ENCODE results near the gene RAD21L1. TPM values are rescaled to one million over a fixed set of nuclear protein-coding genes. Genes with fewer than 3 reads are reported as not detected.

The RAD21L1 gene
- total RNA-seq, 2 donors from 2014 or later = 1.4 TPM; not detected in 1

DNA sequence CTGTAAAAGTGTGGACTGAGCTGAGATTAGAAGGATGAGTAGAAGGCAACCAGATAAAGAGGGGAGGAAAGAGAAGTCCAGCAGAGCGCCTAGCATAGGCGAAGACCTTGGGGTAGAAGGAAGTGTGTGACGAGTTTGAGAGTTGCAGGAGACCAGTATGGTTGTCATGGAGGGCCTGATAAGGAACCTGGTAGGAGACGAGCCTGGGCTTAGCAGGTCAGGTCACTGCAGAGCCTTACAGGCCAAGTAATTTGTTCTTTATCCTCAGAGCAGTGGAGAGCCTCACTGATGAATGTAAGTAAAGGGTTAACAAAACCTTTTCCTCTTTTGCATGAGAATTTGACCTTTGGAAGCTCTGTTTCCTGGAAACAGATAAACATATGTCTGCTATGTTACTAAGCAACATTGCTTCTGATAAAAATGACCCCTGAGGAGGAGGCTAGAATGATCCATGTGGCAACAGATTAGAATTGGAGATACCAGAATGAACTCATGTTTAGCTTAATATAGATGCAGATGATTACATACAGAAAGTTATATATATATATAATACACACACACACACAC, 38.2 kb upstream of the RAD21L1 start:
- peaks cover 51% of the 10 kb centered on the region for H3K27me3 ChIP-seq (ENCODE audit: control insufficient read depth, insufficient read depth, low read length, poor library complexity, severe bottlenecking)
- no peak overlapping the region for H3K9ac ChIP-seq (ENCODE audit: extremely low read depth, low read length, poor library complexity, severe bottlenecking)
- H3K4me3 ChIP-seq (ENCODE audit: low read length) = no peak overlapping the region
- 61 to 62% methylated on average over 4 of the region's 4 CpGs for WGBS, 2 experiments (ENCODE audit: insufficient coverage in 1 of 2, insufficient read length in 1 of 2)
- no peaks in the 10 kb centered on the region for H3K9me3 ChIP-seq (ENCODE audit: control insufficient read depth, low read length)
- H3K27ac Mint-ChIP-seq = no peak overlapping the region
- TF ChIP-seq, protein P1, sequence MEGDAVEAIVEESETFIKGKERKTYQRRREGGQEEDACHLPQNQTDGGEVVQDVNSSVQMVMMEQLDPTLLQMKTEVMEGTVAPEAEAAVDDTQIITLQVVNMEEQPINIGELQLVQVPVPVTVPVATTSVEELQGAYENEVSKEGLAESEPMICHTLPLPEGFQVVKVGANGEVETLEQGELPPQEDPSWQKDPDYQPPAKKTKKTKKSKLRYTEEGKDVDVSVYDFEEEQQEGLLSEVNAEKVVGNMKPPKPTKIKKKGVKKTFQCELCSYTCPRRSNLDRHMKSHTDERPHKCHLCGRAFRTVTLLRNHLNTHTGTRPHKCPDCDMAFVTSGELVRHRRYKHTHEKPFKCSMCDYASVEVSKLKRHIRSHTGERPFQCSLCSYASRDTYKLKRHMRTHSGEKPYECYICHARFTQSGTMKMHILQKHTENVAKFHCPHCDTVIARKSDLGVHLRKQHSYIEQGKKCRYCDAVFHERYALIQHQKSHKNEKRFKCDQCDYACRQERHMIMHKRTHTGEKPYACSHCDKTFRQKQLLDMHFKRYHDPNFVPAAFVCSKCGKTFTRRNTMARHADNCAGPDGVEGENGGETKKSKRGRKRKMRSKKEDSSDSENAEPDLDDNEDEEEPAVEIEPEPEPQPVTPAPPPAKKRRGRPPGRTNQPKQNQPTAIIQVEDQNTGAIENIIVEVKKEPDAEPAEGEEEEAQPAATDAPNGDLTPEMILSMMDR (conservative IDR thresholded peaks at IDR 0.05) = no peak
- DNase-seq = no peak
- no peaks in the 10 kb centered on the region for H3K36me3 Mint-ChIP-seq (ENCODE audit: low read depth)
- H3K4me3 Mint-ChIP-seq = no peak overlapping the region
- no peaks in the 10 kb centered on the region for H3K36me3 ChIP-seq (ENCODE audit: control insufficient read depth, insufficient read depth, low read length)
- H3K9me3 Mint-ChIP-seq = no peaks in the 10 kb centered on the region
- H3K4me1 ChIP-seq (ENCODE audit: control insufficient read depth, insufficient read depth, low read length) = peaks cover 5% of the 10 kb centered on the region
- peaks cover 53% of the 10 kb centered on the region for H3K27me3 Mint-ChIP-seq (ENCODE audit: insufficient read depth)
- no peaks in the 10 kb centered on the region for H3K4me1 Mint-ChIP-seq
- no peak overlapping the region for H3K27ac ChIP-seq (ENCODE audit: low read depth, low read length)

DNA sequence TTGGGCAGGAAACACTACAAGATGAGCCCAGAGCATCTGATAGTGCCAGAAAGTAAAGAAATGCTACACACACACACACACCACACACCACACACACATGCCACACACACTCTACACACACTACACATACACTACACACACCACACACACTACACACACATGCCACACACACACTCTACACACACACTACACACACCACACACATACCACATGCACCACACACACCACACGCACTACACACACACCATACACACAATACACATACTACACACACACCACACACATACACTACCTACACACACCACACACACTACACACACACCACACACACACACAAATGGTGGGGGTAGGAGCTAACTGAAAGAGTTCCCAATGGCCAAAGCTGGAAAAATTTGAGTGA, 37.5 kb upstream of the RAD21L1 start:
- Mint-ChIP-seq H3K27ac (no peak overlapping the region), H3K36me3 (ENCODE audit: low read depth) (no peaks in the 10 kb centered on the region), H3K4me3 (no peak overlapping the region), H3K9me3 (no peaks in the 10 kb centered on the region), H3K4me1 (no peaks in the 10 kb centered on the region), H3K27me3 (ENCODE audit: insufficient read depth) (peaks cover 46% of the 10 kb centered on the region)
- TF ChIP-seq, protein P1 (conservative IDR thresholded peaks at IDR 0.05) = no peak
- H3K9me3 ChIP-seq (ENCODE audit: control insufficient read depth, low read length) = no peaks in the 10 kb centered on the region
- H3K27me3 ChIP-seq (ENCODE audit: control insufficient read depth, insufficient read depth, low read length, poor library complexity, severe bottlenecking) = peaks cover 44% of the 10 kb centered on the region
- DNase-seq = no peak
- H3K4me3 ChIP-seq (ENCODE audit: low read length) = no peak overlapping the region
- H3K9ac ChIP-seq (ENCODE audit: extremely low read depth, low read length, poor library complexity, severe bottlenecking) = no peak overlapping the region
- H3K36me3 ChIP-seq (ENCODE audit: control insufficient read depth, insufficient read depth, low read length) = no peaks in the 10 kb centered on the region
- WGBS, 2 experiments (ENCODE audit: insufficient coverage in 1 of 2, insufficient read length in 1 of 2) = 90% methylated on average over 1 of the region's 1 CpG; no CpG with 5 or more reads in 1 of the 2 experiments
- peaks cover 5% of the 10 kb centered on the region for H3K4me1 ChIP-seq (ENCODE audit: control insufficient read depth, insufficient read depth, low read length)
- no peak overlapping the region for H3K27ac ChIP-seq (ENCODE audit: low read depth, low read length)

DNA sequence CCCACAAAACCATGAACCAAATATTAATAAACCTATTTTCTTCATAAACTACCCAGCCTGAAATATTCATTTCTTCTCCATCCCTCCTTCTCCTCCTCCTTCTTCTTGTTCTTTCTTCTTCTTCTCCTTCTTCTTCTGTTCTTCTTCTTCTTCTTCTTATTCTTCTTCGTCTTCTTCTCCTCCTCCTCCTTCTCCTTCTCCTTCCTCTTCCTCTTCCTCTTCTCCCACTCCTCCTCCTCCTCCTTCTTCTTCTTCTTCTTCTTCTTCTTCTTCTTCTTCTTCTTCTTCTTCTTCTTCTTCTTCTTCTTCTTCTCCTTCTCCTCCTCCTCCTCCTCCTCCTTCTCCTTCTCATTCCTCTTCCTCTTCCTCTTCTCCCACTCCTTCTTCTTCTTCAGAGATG, 36.0 kb upstream of the RAD21L1 start:
- H3K27me3 Mint-ChIP-seq (ENCODE audit: insufficient read depth) = peaks cover 32% of the 10 kb centered on the region
- Histone ChIP-seq H3K4me3 (ENCODE audit: low read length) (no peak overlapping the region), H3K27ac (ENCODE audit: low read depth, low read length) (no peak overlapping the region), H3K4me1 (ENCODE audit: control insufficient read depth, insufficient read depth, low read length) (peaks cover 5% of the 10 kb centered on the region), H3K9ac (ENCODE audit: extremely low read depth, low read length, poor library complexity, severe bottlenecking) (no peak overlapping the region), H3K9me3 (ENCODE audit: control insufficient read depth, low read length) (no peaks in the 10 kb centered on the region), H3K36me3 (ENCODE audit: control insufficient read depth, insufficient read depth, low read length) (no peaks in the 10 kb centered on the region), H3K27me3 (ENCODE audit: control insufficient read depth, insufficient read depth, low read length, poor library complexity, severe bottlenecking) (peaks cover 29% of the 10 kb centered on the region)
- no peak overlapping the region for H3K4me3 Mint-ChIP-seq
- TF ChIP-seq, protein P1 (conservative IDR thresholded peaks at IDR 0.05) = no peak
- 91 to 94% methylated on average over 1 of the region's 1 CpG for WGBS, 2 experiments (ENCODE audit: insufficient coverage in 1 of 2, insufficient read length in 1 of 2)
- H3K36me3 Mint-ChIP-seq (ENCODE audit: low read depth) = no peaks in the 10 kb centered on the region
- no peaks in the 10 kb centered on the region for H3K9me3 Mint-ChIP-seq
- H3K4me1 Mint-ChIP-seq = no peaks in the 10 kb centered on the region
- no peak overlapping the region for H3K27ac Mint-ChIP-seq
- no peak for DNase-seq

Measured in endodermal cell (in vitro differentiated cells).